ENCODE measurements around the gene GRB14. TPM values are rescaled to one million over a fixed set of nuclear protein-coding genes. Genes with fewer than 3 reads are reported as not detected.
A peak's percentile ranks its signal among the peaks of the same experiment; 100 is the strongest.

Gene GRB14
- total RNA-seq, 1 donor from 2014 or later: 4.5 TPM

DNA sequence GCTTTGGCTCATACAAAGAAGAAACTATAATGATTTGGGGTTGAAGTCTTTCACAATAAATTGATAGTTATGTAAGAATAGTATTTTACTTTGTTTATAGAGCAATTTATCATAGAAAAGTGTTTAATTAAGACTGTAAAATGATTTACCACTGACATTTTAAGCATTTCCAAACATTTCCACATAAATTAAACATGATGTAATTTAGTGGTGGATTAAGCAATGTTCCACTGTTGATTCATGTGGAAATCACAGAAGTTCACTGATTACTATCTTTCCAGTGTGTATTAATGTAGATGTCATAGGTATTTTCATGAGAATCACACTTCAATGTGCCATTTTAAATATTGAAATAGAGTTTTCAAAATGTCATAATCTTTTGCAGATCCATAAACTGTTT lies 40.1 kb upstream of the GRB14 start:
- Histone ChIP-seq H3K36me3 (no peaks in the 10 kb centered on the region), H3K9ac (no peak overlapping the region), H3K79me2 (ENCODE audit: low read depth) (no peaks in the 10 kb centered on the region), H3K4me3 (no peak overlapping the region), H2AFZ (replicated peaks) (no peak overlapping the region), H3K27me3 (no peaks in the 10 kb centered on the region), H3K4me1 (no peaks in the 10 kb centered on the region), H3K9me3 (ENCODE audit: low read depth) (no peaks in the 10 kb centered on the region), H4K20me1 (ENCODE audit: low read depth) (no peaks in the 10 kb centered on the region), H3K27ac (no peak overlapping the region), H3F3A (ENCODE audit: low read depth) (no peaks in the 10 kb centered on the region), H3K4me2 (no peak overlapping the region)
- Mint-ChIP-seq H3K9me3 (no peaks in the 10 kb centered on the region), H3K36me3 (no peaks in the 10 kb centered on the region), H3K27me3 (ENCODE audit: insufficient read depth, low read depth) (no peaks in the 10 kb centered on the region), H3K27ac (no peak overlapping the region), H3K4me3 (no peak overlapping the region), H3K4me1 (no peaks in the 10 kb centered on the region)
- DNase-seq (ENCODE audit: low spot score): no peak
- no peak for TF ChIP-seq CTCF (IDR thresholded peaks at IDR 0.05)
- TF ChIP-seq EZH2phosphoT487 (IDR thresholded peaks at IDR 0.05): no peak
- no peak for TF ChIP-seq EZH2 (IDR thresholded peaks at IDR 0.05)

DNA sequence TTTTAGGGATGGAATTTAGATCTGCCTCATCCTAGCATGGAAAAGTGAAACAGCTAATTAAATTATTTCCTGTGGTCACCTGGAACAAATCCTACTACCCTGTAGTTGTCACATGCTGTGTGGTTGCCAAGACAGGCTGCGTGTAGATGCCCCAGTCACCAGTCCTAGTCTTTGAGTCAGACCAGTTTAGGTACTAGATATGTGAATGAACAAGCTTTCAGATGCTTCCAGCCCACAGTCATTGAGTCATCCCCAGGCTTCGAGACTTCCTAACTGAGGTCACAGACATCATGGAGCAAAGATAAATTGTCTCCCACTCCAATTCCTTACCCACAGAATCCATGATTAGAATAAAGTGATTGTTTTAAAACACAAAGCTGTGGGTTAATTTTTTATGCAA lies 35.8 kb upstream of the GRB14 start:
- Histone ChIP-seq H3K4me3 (no peak overlapping the region), H3F3A (ENCODE audit: low read depth) (no peaks in the 10 kb centered on the region), H3K27ac (no peak overlapping the region), H2AFZ (replicated peaks) (no peak overlapping the region), H3K4me1 (no peaks in the 10 kb centered on the region), H3K79me2 (ENCODE audit: low read depth) (no peaks in the 10 kb centered on the region), H3K9me3 (ENCODE audit: low read depth) (no peaks in the 10 kb centered on the region), H4K20me1 (ENCODE audit: low read depth) (no peaks in the 10 kb centered on the region), H3K27me3 (no peaks in the 10 kb centered on the region), H3K9ac (no peak overlapping the region), H3K4me2 (no peak overlapping the region), H3K36me3 (no peaks in the 10 kb centered on the region)
- H3K36me3 Mint-ChIP-seq: no peaks in the 10 kb centered on the region
- H3K27me3 Mint-ChIP-seq (ENCODE audit: insufficient read depth, low read depth): no peaks in the 10 kb centered on the region
- no peak for TF ChIP-seq EZH2 (IDR thresholded peaks at IDR 0.05)
- TF ChIP-seq CTCF (IDR thresholded peaks at IDR 0.05): no peak
- no peak for TF ChIP-seq EZH2phosphoT487 (IDR thresholded peaks at IDR 0.05)
- no peak overlapping the region for H3K4me3 Mint-ChIP-seq
- peaks cover 2% of the 10 kb centered on the region for H3K9me3 Mint-ChIP-seq
- H3K27ac Mint-ChIP-seq: no peak overlapping the region
- no peak for DNase-seq (ENCODE audit: low spot score)
- no peaks in the 10 kb centered on the region for H3K4me1 Mint-ChIP-seq

- H3K79me2 ChIP-seq (ENCODE audit: low read depth): no peaks in the 10 kb centered on the region
- no peak for DNase-seq (ENCODE audit: low spot score)
- no peaks in the 10 kb centered on the region for H3K36me3 ChIP-seq
- Mint-ChIP-seq H3K4me3 (no peak overlapping the region), H3K36me3 (peaks cover under 1% of the 10 kb centered on the region), H3K4me1 (no peaks in the 10 kb centered on the region), H3K9me3 (peaks cover 6% of the 10 kb centered on the region), H3K27me3 (ENCODE audit: insufficient read depth, low read depth) (no peaks in the 10 kb centered on the region), H3K27ac (no peak overlapping the region)
- H3K27me3 ChIP-seq: no peaks in the 10 kb centered on the region
- no peaks in the 10 kb centered on the region for H4K20me1 ChIP-seq (ENCODE audit: low read depth)
- no peaks in the 10 kb centered on the region for H3F3A ChIP-seq (ENCODE audit: low read depth)
- no peak overlapping the region for H3K9ac ChIP-seq
- no peak overlapping the region for H3K4me2 ChIP-seq
- peak; percentile 7 for TF ChIP-seq CTCF (IDR thresholded peaks at IDR 0.05)
- TF ChIP-seq EZH2 (IDR thresholded peaks at IDR 0.05): no peak
- TF ChIP-seq EZH2phosphoT487 (IDR thresholded peaks at IDR 0.05): no peak
- H3K4me3 ChIP-seq: no peak overlapping the region
- no peak overlapping the region for H3K27ac ChIP-seq
- no peaks in the 10 kb centered on the region for H3K9me3 ChIP-seq (ENCODE audit: low read depth)
- peaks cover 4% of the 10 kb centered on the region for H3K4me1 ChIP-seq
- H2AFZ ChIP-seq (replicated peaks): no peak overlapping the region
Observed at GRCh38 chr2:164655750-164656149, 34.5 kb upstream of the GRB14 start.
